ENCODE measurements around the gene CEP350.
A peak's percentile ranks its signal among the peaks of the same experiment; 100 is the strongest.
"Not testable (repeated sequence)": the region's sequence is repeated elsewhere in the genome, so short reads cannot be mapped to it uniquely, and the experiment has no call there.

The CEP350 gene

DNA sequence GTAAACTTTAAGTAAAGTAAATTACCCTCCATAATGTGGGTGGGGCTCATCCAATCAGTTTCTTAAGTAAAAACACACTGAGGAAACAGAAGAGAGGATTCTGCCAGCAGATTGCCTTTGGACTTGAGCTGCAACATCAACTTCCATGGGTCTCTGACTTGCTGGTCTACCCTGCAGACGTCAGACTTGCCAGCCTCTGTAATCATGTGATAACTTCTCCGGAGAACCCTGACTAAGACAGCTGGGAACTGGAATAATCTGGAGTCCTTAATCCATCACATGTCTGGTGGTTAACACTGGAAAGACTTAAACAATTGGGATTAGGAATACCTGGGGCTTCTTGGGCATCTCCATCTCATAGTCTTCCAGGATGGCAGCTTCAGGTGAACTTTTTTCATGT lies 13.2 kb upstream of the CEP350 start:
- no peak for DNase-seq

GRCh38 chr1:179950651-179951050 lies 4.0 kb upstream of the CEP350 start:
- DNase-seq = no peak

- no peak for DNase-seq
These were observed 3.0 kb upstream of the CEP350 start for GRCh38 chr1:179951383-179952144.

GRCh38 chr1:179952186-179952585 lies 2.4 kb upstream of the CEP350 start:
- DNase-seq = no peak

DNA sequence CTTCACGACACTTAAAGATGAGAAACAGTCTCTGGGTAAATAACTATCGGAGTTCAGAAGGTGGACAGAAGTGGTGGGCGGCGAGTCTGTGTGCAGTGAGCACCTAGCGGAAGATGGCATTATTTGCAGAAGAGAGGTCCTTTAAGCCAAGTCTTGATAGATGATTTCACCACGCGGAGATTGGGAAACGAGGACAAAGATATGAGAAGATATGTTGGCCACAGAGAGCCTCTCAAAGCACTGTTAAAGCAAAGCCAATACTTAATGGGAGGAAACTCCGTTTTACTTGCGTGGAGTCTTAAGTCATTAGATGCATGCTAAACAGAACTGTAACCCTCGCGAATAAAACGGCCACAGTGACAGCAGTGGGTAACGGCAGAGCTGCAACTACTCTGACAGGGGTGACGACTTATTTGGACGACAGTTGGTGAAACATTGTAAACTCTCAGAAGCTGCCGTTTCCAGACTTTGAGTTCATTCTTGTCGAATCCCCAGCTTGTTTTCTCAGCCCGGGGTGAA lies 577 bp upstream of the CEP350 start:
- peak; percentile 27 to 43 for DNase-seq

DNA sequence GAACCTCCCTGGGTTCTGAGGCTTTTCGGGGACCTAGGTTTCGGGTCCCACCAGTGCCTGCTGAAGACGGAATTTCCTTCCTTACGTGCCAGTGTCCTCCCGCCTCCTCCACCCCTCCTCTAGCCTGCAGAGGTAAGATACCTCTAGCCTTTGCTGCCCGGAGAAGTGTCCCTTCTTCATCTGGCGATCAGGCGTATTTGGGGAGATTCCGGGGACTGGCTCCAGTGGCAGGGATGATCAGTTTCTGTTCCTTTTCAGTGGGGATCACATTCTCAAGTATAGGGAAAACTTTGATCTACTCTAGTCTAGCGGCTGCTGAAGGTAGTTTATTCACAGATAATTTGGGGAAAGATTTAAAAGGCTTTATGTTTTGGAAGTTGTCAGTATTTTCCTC lies 674 bp downstream of the CEP350 start:
- no peak for DNase-seq

GRCh38 chr1:179955731-179956130 lies 1.1 kb downstream of the CEP350 start:
- no peak for DNase-seq

- DNase-seq = no peak
These were observed 3.7 kb downstream of the CEP350 start for GRCh38 chr1:179958359-179958758.

DNA sequence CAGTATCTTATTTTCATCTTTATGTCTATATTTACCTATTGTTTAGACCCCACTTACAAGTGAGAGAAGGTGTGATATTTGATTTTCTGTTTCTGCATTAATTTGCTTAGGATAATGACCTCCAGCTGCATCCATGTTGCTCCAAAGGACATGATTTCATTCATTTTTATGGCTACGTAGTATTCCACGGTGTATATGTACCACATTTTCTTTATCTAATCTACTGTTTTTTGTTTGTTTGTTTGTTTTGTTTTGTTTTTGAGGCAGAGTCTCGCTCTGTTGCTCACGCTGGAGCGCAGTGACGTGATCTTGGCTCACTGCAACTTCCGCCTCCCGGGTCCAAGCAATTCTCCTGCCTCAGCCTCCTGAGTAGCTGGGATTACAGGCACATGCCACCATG lies 7.6 kb downstream of the CEP350 start:
- not testable (repeated sequence) for DNase-seq

DNA sequence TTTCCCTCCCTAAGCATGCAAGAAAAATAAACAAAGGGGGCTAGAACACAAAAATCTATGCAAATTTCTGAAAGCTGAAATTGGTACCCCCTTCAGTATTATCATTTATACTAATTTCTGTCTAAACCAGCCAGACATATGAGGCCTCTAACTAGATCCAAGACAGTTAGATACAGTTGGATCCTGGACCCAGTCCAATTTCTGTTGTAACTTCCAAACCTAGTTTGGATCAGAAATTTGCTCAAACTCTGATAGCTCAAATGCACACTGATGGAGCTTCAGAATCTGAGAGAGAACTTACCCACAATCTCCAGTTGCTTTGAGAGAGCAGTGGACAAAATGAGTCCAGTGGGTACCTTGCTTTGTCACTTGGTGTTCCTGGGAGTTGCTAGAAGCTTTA lies 11.9 kb downstream of the CEP350 start:
- DNase-seq = no peak

- no peak for DNase-seq
These were observed 13.8 kb downstream of the CEP350 start for GRCh38 chr1:179968284-179968993.

DNA sequence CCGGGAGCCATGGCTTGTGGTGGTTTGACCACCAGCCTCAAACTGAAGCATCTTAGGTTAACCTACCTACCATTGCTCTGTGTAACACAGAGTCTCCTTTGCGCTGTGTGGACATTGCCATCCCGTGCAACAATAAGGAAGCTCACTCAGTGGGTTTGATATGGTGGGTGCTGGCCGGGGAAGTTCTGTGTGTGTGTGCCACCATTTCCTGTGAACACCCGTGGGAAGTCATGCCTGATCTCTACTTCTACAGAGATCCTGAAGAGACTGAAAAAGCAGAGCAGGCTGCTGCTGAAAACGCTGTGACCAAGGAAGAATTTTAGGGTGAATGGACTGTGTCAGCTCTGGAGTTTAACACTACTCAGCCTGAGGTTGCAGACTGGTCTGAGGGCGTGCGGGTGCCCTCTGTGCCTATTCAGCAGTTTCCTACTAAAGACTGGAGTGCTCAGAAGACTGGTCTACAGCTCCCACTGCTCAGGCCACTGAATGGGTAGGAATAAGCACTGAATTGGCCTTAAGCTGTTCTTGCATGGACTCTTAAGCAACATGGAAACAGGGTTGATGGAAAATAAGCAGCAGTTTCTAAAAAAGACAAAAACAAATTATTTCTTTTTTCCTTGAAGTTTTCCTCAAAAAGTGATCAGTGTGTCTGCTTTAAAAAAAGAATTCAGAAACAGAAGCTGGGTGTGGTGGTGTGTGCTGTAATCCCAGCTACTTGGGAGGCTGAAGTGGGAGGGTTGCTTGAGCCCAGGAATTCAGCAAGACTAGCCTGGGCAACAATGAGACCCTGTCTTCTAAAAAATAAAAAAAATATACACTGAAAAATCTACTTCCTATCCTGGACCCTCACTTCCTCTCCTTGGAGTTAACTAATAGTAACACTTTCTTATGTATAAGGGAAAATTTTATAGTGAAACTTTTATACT lies 14.6 kb downstream of the CEP350 start:
- DNase-seq = no peak

DNA sequence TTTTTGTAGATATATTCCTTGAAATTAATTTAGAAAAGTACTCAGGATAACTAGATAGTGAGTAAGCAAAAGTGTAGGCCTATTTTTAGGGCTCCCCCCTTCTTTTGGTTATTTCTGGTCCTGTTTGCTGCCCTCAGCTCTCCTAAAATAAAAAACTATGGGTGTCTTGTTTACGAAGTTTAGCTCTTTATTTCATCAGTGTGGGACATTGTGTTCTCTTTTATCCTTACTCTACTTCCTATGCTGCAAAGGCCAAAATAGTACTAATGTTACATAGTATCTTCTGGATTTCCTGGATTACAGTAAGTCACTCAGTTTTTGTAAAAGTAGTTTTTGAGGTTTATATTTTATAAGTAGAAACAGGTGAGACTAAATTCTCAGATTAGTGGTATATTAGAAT lies 15.4 kb downstream of the CEP350 start:
- no peak for DNase-seq

- DNase-seq = no peak
These were observed 17.2 kb downstream of the CEP350 start for GRCh38 chr1:179971563-179972496.

DNA sequence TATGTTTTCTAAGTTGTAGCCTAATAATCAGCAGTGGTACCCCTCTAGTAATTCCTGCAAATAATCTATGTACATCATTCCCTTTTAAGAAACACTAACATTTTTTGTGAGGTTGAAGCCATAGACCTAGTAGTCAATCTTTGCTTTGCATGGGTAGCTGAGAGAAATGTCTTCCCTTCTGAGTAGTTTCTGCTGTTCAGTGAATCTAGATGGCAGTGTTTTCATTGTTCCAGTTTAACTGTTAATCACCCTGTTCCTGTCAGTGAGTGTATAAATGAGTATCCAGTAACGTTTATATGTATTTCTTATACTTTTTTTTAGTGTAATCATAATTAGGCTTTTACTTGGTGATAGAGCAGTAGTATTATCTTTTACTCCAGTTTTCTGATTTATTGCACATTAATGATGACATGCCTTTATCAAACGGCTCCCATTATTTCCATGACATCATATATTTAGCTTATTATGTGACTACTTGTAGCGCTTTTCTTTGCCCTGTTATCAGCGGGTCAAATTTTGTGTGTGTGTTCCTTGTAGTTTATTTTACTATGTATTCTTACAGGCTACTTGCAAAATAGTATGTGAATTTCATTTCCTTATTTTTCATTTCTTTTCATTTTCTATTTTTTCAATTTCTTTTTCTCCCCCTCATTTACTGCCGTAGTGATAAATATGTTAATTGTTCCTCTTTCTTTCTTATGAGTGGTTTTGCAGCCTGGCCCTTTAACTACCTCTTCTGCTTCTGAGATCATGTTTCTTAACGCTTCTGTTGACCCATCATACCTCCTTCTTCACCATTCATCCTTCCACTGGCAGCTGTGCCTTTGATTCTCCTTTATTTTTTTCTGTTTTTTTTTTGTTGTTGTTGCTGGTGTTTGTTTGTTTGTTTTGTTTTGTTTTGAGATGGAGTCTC lies 18.8 kb downstream of the CEP350 start:
- no peak for DNase-seq

- no peak for DNase-seq
These were observed 22.5 kb downstream of the CEP350 start for GRCh38 chr1:179976970-179977651.

GRCh38 chr1:179978199-179979079 lies 23.8 kb downstream of the CEP350 start:
- no peak for DNase-seq

- no peak for DNase-seq
These were observed 29.5 kb downstream of the CEP350 start for GRCh38 chr1:179984101-179984500.

GRCh38 chr1:179984942-179985341 lies 30.3 kb downstream of the CEP350 start:
- DNase-seq = no peak
